Nephron (organoid): Measurements from ENCODE around the gene HFE.
"Not testable (repeated sequence)": the region's sequence is repeated elsewhere in the genome, so short reads cannot be mapped to it uniquely, and the experiment has no call there.

ENCODE experiments used
- H3K27ac Mint-ChIP-seq, 3 experiments: 2 replicates each; pipeline ENCODE4 v1.8.0; 2020; ENCODE audit warnings: mixed read lengths in 3 of 3, mild to moderate bottlenecking in 2 of 3, moderate library complexity in 1 of 3
- H3K27me3 Mint-ChIP-seq: 2 replicates; pipeline ENCODE4 v1.8.0; 2021; ENCODE audit warnings: low read depth, mild to moderate bottlenecking, moderate library complexity, mixed read lengths
- H3K36me3 Mint-ChIP-seq: 2 replicates; pipeline ENCODE4 v1.8.0; 2020; ENCODE audit warnings: low read depth, mixed read lengths
- H3K4me1 Mint-ChIP-seq: 2 replicates; pipeline ENCODE4 v1.8.0; 2020; ENCODE audit warnings: mixed read lengths
- H3K4me3 Mint-ChIP-seq, 3 experiments: 2 replicates each; pipeline ENCODE4 v1.8.0; 2020; ENCODE audit warnings: mild to moderate bottlenecking in 3 of 3, mixed read lengths in 3 of 3, moderate library complexity in 2 of 3
- H3K9me3 Mint-ChIP-seq: 2 replicates; pipeline ENCODE4 v1.8.0; 2020; ENCODE audit warnings: mixed read lengths
- CTCF ChIP-seq, 3 experiments: fragments of 200-600 bp; sonication (generic); IDR thresholded peaks; one replicate each; pipeline ENCODE4 v1.5.0; 2021; ENCODE audit warnings: antibody characterized with exemption in 3 of 3; ENCODE audit not compliant: unreplicated experiment in 3 of 3

The HFE gene

GRCh38 chr6:26053992-26054780 lies 33.0 kb upstream of the HFE start:
- Mint-ChIP-seq H3K27me3 (no peaks in the 10 kb centered on the region), H3K27ac (peak overlapping the region; percentile 96 to 99 (median 99)), H3K4me1 (peaks cover 10% of the 10 kb centered on the region), H3K9me3 (no peaks in the 10 kb centered on the region), H3K36me3 (no peaks in the 10 kb centered on the region), H3K4me3 (peak overlapping the region; percentile 86 to 95 (median 93))
- no peak for TF ChIP-seq CTCF (IDR thresholded peaks at IDR 0.05; ENCODE audit: unreplicated experiment in 3 of 3)

GRCh38 chr6:26054781-26055718 lies 32.2 kb upstream of the HFE start:
- H3K27me3 Mint-ChIP-seq: no peaks in the 10 kb centered on the region
- no peaks in the 10 kb centered on the region for H3K9me3 Mint-ChIP-seq
- H3K4me3 Mint-ChIP-seq: peak overlapping the region; percentile 86 to 95 (median 93)
- H3K27ac Mint-ChIP-seq: peak overlapping the region; percentile 96 to 99 (median 99)
- H3K36me3 Mint-ChIP-seq: no peaks in the 10 kb centered on the region
- no peak for TF ChIP-seq CTCF (IDR thresholded peaks at IDR 0.05; ENCODE audit: unreplicated experiment in 3 of 3)
- peaks cover 10% of the 10 kb centered on the region for H3K4me1 Mint-ChIP-seq

- no peaks in the 10 kb centered on the region for H3K27me3 Mint-ChIP-seq
- H3K9me3 Mint-ChIP-seq: no peaks in the 10 kb centered on the region
- H3K36me3 Mint-ChIP-seq: no peaks in the 10 kb centered on the region
- peak overlapping the region; percentile 96 to 99 (median 99) for H3K27ac Mint-ChIP-seq
- peaks cover 10% of the 10 kb centered on the region for H3K4me1 Mint-ChIP-seq
- no peak for TF ChIP-seq CTCF (IDR thresholded peaks at IDR 0.05; ENCODE audit: unreplicated experiment in 3 of 3)
- peak overlapping the region; percentile 86 to 95 (median 93) for H3K4me3 Mint-ChIP-seq
Observed at GRCh38 chr6:26055719-26056582, 31.3 kb upstream of the HFE start.

- H3K9me3 Mint-ChIP-seq: no peaks in the 10 kb centered on the region
- TF ChIP-seq CTCF (IDR thresholded peaks at IDR 0.05; ENCODE audit: unreplicated experiment in 3 of 3): no peak
- peak overlapping the region; percentile 96 to 99 (median 99) for H3K27ac Mint-ChIP-seq
- H3K36me3 Mint-ChIP-seq: no peaks in the 10 kb centered on the region
- peaks cover 10% of the 10 kb centered on the region for H3K4me1 Mint-ChIP-seq
- H3K27me3 Mint-ChIP-seq: no peaks in the 10 kb centered on the region
- peak overlapping the region; percentile 86 to 95 (median 93) for H3K4me3 Mint-ChIP-seq
Observed at GRCh38 chr6:26056583-26057350, 30.5 kb upstream of the HFE start.

- H3K27ac Mint-ChIP-seq: peak overlapping the region; percentile 53 to 99 (median 96)
- no peaks in the 10 kb centered on the region for H3K9me3 Mint-ChIP-seq
- no peaks in the 10 kb centered on the region for H3K36me3 Mint-ChIP-seq
- TF ChIP-seq CTCF (IDR thresholded peaks at IDR 0.05; ENCODE audit: unreplicated experiment in 3 of 3): no peak
- peak overlapping the region in 2 of 3 experiments; percentile 50 to 55 for H3K4me3 Mint-ChIP-seq
- H3K4me1 Mint-ChIP-seq: peaks cover 10% of the 10 kb centered on the region
- H3K27me3 Mint-ChIP-seq: no peaks in the 10 kb centered on the region
Observed at GRCh38 chr6:26057899-26058298, 29.3 kb upstream of the HFE start.

- Mint-ChIP-seq H3K27ac (peak overlapping the region in 2 of 3 experiments; percentile 50 to 55), H3K4me1 (peaks cover 10% of the 10 kb centered on the region), H3K4me3 (peak overlapping the region in 1 of 3 experiments; percentile 45)
- H3K9me3 Mint-ChIP-seq, H3K36me3 Mint-ChIP-seq, H3K27me3 Mint-ChIP-seq: not testable (repeated sequence)
Observed at GRCh38 chr6:26058477-26059033, 28.7 kb upstream of the HFE start.
